IMR-90 (cell line): ENCODE data around the gene FNBP1. TPM values are rescaled to one million over a fixed set of nuclear protein-coding genes. Genes with fewer than 3 reads are reported as not detected.

Experiments
- ATAC-seq: fragments of 200-7000 bp; cut with Tn5 transposase; 2 replicates; pipeline ENCODE4 v1.9.1; 2020; ENCODE audit warnings: low read depth, mild to moderate bottlenecking, moderate library complexity
- BruUV-seq: library from RNA; stranded (reverse); fragments of 400-500 nt; replicated peaks from 2 replicates; lab custom pipeline; 2021; lab: Mats Ljungman, UMichigan
- CTCF ChIA-PET: fragments of 300-600 bp; formaldehyde crosslinking; extraction: SDS; loops from one replicate; lab custom pipeline; 2021; ENCODE audit warnings: antibody characterized with exemption; lab: Yijun Ruan, JAX
- POLR2A ChIA-PET: fragments of 300-600 bp; sonication (Branson Sonifier 250); formaldehyde crosslinking; loops from one replicate; lab custom pipeline; 2022; ENCODE audit warnings: antibody characterized with exemption; ENCODE audit not compliant: unreplicated experiment; lab: Charles Lee
- DNase-seq: peaks from one replicate; pipeline ENCODE4 v3.0.0; 2013
- H2AFZ ChIP-seq: replicated peaks from 2 replicates; pipeline ENCODE3; 2013; ENCODE audit warnings: low read length, mild to moderate bottlenecking; ENCODE audit not compliant: poor library complexity
- H2AK5ac ChIP-seq: 2 replicates; pipeline ENCODE4 v1.6.1; 2013; ENCODE audit warnings: low read depth, low read length, inconsistent platforms
- H2AK9ac ChIP-seq: replicated peaks from 2 replicates; pipeline ENCODE3; 2013; ENCODE audit warnings: mild to moderate bottlenecking, low read depth, low read length, moderate library complexity; ENCODE audit not compliant: poor library complexity
- H2BK120ac ChIP-seq: 2 replicates; pipeline ENCODE4 v1.6.1; 2013; ENCODE audit warnings: low read depth, low read length, inconsistent platforms
- H2BK15ac ChIP-seq: 3 replicates; pipeline ENCODE4 v1.6.1; 2013; ENCODE audit warnings: low read depth, low read length, inconsistent platforms
- H2BK20ac ChIP-seq: 2 replicates; pipeline ENCODE4 v1.6.1; 2013; ENCODE audit warnings: low read depth, mild to moderate bottlenecking, inconsistent platforms, low read length, moderate library complexity
- H2BK5ac ChIP-seq: 2 replicates; pipeline ENCODE4 v1.6.1; 2013; ENCODE audit warnings: mild to moderate bottlenecking, low read depth, low read length, inconsistent platforms; ENCODE audit not compliant: poor library complexity, severe bottlenecking
- H3K14ac ChIP-seq: replicated peaks from 2 replicates; pipeline ENCODE4 v1.6.1; 2013; ENCODE audit warnings: low read depth, low read length, inconsistent platforms
- H3K18ac ChIP-seq: 2 replicates; pipeline ENCODE4 v1.6.1; 2013; ENCODE audit warnings: low read depth, low read length, control low read depth
- H3K23ac ChIP-seq: 2 replicates; pipeline ENCODE4 v1.6.1; 2013; ENCODE audit warnings: low read depth, low read length, inconsistent platforms
- H3K27ac ChIP-seq: 2 replicates; pipeline ENCODE4 v1.5.1; 2013; ENCODE audit warnings: mild to moderate bottlenecking, control low read depth, low read length; ENCODE audit not compliant: insufficient read depth
- H3K27me3 ChIP-seq: 2 replicates; pipeline ENCODE4 v1.6.1; 2013; ENCODE audit warnings: low read length; ENCODE audit not compliant: control insufficient read depth, insufficient read depth
- H3K36me3 ChIP-seq: 2 replicates; pipeline ENCODE4 v1.6.1; 2013; ENCODE audit warnings: low read length, mixed read lengths; ENCODE audit not compliant: control insufficient read depth, insufficient read depth
- H3K4ac ChIP-seq: 2 replicates; pipeline ENCODE4 v1.6.1; 2013; ENCODE audit warnings: low read depth, low read length, inconsistent platforms
- H3K4me1 ChIP-seq: 2 replicates; pipeline ENCODE4 v1.6.1; 2013; ENCODE audit warnings: low read length, mixed read lengths; ENCODE audit not compliant: control insufficient read depth, insufficient read depth
- H3K4me2 ChIP-seq: 2 replicates; pipeline ENCODE4 v1.6.1; 2013; ENCODE audit warnings: low read depth, mild to moderate bottlenecking, control low read depth, low read length, moderate library complexity
- H3K4me3 ChIP-seq: 2 replicates; pipeline ENCODE4 v1.5.1; 2013; ENCODE audit warnings: low read depth, mild to moderate bottlenecking, control low read depth, low read length, moderate library complexity; ENCODE audit not compliant: insufficient read depth
- H3K56ac ChIP-seq: 2 replicates; pipeline ENCODE4 v1.6.1; 2013; ENCODE audit warnings: low read length, inconsistent platforms; ENCODE audit not compliant: insufficient read depth; ENCODE audit errors: extremely low read depth
- H3K79me1 ChIP-seq, 2 experiments: 2 replicates each; pipeline ENCODE4 v1.6.1; 2013; ENCODE audit warnings: low read length in 2 of 2, inconsistent platforms in 1 of 2, low read depth in 1 of 2
- H3K9ac ChIP-seq: 2 replicates; pipeline ENCODE4 v1.6.1; 2013; ENCODE audit warnings: low read depth, low read length, control low read depth
- H3K9me1 ChIP-seq: 2 replicates; pipeline ENCODE4 v1.6.1; 2013; ENCODE audit warnings: low read length, inconsistent platforms; ENCODE audit not compliant: insufficient read depth
- H3K9me3 ChIP-seq: 2 replicates; pipeline ENCODE4 v1.6.1; 2013; ENCODE audit warnings: low read length; ENCODE audit not compliant: control insufficient read depth, insufficient read depth
- H4K20me1 ChIP-seq: 2 replicates; pipeline ENCODE4 v1.6.1; 2013; ENCODE audit warnings: low read length, inconsistent platforms; ENCODE audit not compliant: insufficient read depth
- H4K5ac ChIP-seq: 2 replicates; pipeline ENCODE4 v1.6.1; 2013; ENCODE audit warnings: mild to moderate bottlenecking, low read depth, low read length, control low read depth
- H4K8ac ChIP-seq, 2 experiments: 2 replicates each; pipeline ENCODE4 v1.6.1; 2013; ENCODE audit warnings: low read depth in 2 of 2, low read length in 2 of 2, control low read depth in 1 of 2, inconsistent platforms in 1 of 2
- H4K91ac ChIP-seq: 2 replicates; pipeline ENCODE4 v1.6.1; 2013; ENCODE audit warnings: low read depth, low read length, inconsistent platforms; ENCODE audit not compliant: insufficient read depth
- ELK1 ChIP-seq: fragments of 150-350 bp; IDR thresholded peaks from 2 replicates; pipeline ENCODE4 v1.6.1; 2016; ENCODE audit warnings: low read depth, mild to moderate bottlenecking, low read length, moderate library complexity, borderline replicate concordance
- NFE2L2 ChIP-seq: fragments of 150-350 bp; IDR thresholded peaks from 2 replicates; pipeline ENCODE4 v1.6.1; 2016; ENCODE audit warnings: low read depth, mild to moderate bottlenecking, low read length
- RCOR1 ChIP-seq: IDR thresholded peaks from 2 replicates; pipeline ENCODE4 v1.6.1; 2012; ENCODE audit warnings: mild to moderate bottlenecking, low read length, improper control_type of control experiment; ENCODE audit not compliant: insufficient replicate concordance
- WGBS, 2 experiments: methylation state at CpG; one replicate each; pipeline versions ENCODE4 v1.1.5 to v1.1.7; 2013; ENCODE audit warnings: missing lambda C conversion rate in 2 of 2; ENCODE audit not compliant: insufficient read length in 1 of 2; ENCODE audit errors: extremely low coverage in 2 of 2; 5-methylcytosine and 5-hydroxymethylcytosine counted together
- dilution Hi-C: fragments of 300-500 bp; cut with HindIII; formaldehyde crosslinking; loops from one replicate; pipeline ENCODE4 v1.14.3; 2018; ENCODE audit warnings: low sequenced_read_pairs; ENCODE audit not compliant: unreplicated experiment
- in situ Hi-C: fragments of 300-500 bp; cut with MboI; formaldehyde crosslinking; loops from 3 replicates; pipeline ENCODE4 v1.14.3; 2019; ENCODE audit warnings: low sequenced_read_pairs, inconsistent platforms, mixed read lengths
- intact Hi-C: fragments of 100-400 bp; cut with micrococcal nuclease; formaldehyde crosslinking; loops from 2 replicates; pipeline ENCODE4 v1.10.0; 2022
- polyA plus RNA-seq, 3 experiments: library from polyadenylated mRNA; depleted of rRNA; stranded (reverse); fragments of >200 nt; gene quantifications; 2 replicates each; pipeline ENCODE4 v1.2.3, GENCODE V29; 2012; ENCODE audit warnings: low replicate concordance in 1 of 3
- total RNA-seq: library from RNA; depleted of rRNA; stranded (reverse); fragments of >200 nt; gene quantifications from 2 replicates; pipeline ENCODE4 v1.2.3, GENCODE V29; 2012

Gene FNBP1
- total and polyA plus RNA-seq, 2 of the 4 experiments (the other 2 are of a cell fraction), result 10.3 to 15.4 TPM

GRCh38 chr9:129904734-129905133 lies 138.3 kb downstream of the FNBP1 start:
- H2AK9ac ChIP-seq, result no peak overlapping the region
- no peaks in the 10 kb centered on the region for H3K27me3 ChIP-seq
- H3K36me3 ChIP-seq, result peaks cover 27% of the 10 kb centered on the region
- no peaks in the 10 kb centered on the region for H3K4me1 ChIP-seq
- ATAC-seq (no peak), DNase-seq (no peak)
- peaks cover 6% of the 10 kb centered on the region; the same call in 1 of the 2 replicates for H3K9me1 ChIP-seq
- H2BK20ac ChIP-seq, result no peak overlapping the region
- no peaks in the 10 kb centered on the region for H3K79me1 ChIP-seq
- no peaks in the 10 kb centered on the region for H3K9me3 ChIP-seq
- no peak overlapping the region for H4K8ac ChIP-seq
- intact Hi-C loops, result no loop called here
- no peak overlapping the region for H4K91ac ChIP-seq
- no peak overlapping the region for H2BK15ac ChIP-seq
- no TSS peak for BruUV-seq
- H3K23ac ChIP-seq, result no peak overlapping the region
- WGBS, 2 experiments, result no CpG with 5 or more reads among the region's 4 CpGs
- H2BK5ac ChIP-seq, result no peak overlapping the region
- H2BK120ac ChIP-seq, result no peak overlapping the region
- H3K27ac ChIP-seq, result no peak overlapping the region
- H3K9ac ChIP-seq, result no peak overlapping the region
- no peak overlapping the region for H3K4me2 ChIP-seq
- no peak overlapping the region for H2AK5ac ChIP-seq
- in situ Hi-C loops, result no loop called here
- POLR2A ChIA-PET, result no interaction called here
- no peak overlapping the region for H3K18ac ChIP-seq
- no peak overlapping the region for H3K14ac ChIP-seq
- H4K20me1 ChIP-seq, result no peaks in the 10 kb centered on the region
- CTCF ChIA-PET, result no interaction called here
- H4K5ac ChIP-seq, result no peak overlapping the region
- TF ChIP-seq ELK1 (no peak), RCOR1 (no peak), NFE2L2 (no peak)
- dilution Hi-C loops, result no loop called here
- no peak overlapping the region for H3K56ac ChIP-seq
- no peak overlapping the region for H2AFZ ChIP-seq
- H3K4ac ChIP-seq, result no peak overlapping the region
- no peak overlapping the region for H3K4me3 ChIP-seq
